ENCODE results near the gene CCDC187. TPM values are rescaled to one million over a fixed set of nuclear protein-coding genes. Genes with fewer than 3 reads are reported as not detected.

CCDC187 gene
- polyA plus RNA-seq, 3 donors = not detected

DNA sequence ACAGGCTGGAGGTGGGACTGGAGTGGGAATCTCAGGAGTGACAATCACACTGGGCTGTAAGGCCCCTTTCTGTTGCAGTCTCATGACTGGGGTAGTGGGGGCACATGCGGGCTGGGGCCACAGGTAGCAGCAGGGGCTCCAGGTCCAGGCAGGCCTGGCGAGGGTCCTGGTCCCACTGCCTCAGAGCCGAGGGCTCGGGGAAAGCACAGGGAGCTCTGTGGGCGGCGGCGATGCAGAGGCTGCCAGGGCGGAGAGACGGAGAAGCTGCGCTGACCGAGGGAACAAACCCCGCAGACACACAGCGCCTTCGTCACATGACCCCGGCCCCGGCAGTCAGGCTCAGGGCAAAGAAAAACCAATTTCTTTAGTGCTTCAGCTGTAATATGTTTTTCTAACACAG, 93.6 kb downstream of the CCDC187 start:
- Histone ChIP-seq H3K36me3 (replicated peaks in 1 of 2; ENCODE audit: control insufficient read depth in 1 of 2, insufficient read depth in 2 of 2, low read length in 2 of 2) (peaks cover 19 to 38% of the 10 kb centered on the region in 2 donors), H4K20me1 (ENCODE audit: insufficient read depth, low read length) (no peaks in the 10 kb centered on the region)
- H3K27ac Mint-ChIP-seq = no peak overlapping the region

DNA sequence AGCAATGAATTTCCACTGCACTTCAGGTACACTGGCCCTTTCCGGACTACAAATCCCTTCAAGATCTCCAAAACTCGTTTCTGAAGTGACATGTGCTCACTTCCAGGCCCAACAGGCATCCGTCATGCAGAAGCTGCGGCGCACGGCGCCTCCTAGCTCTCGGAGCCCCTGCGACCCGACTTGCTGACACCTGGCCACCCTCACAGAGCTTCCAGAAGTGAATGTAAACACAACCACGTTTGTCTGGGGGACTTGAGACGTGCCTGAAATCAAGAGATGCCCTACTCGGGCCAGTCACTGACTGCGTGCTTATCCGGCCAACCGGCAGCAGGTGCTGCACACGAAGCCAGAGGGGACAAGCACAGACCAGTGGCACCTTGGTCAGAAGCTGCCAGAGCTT, 94.1 kb downstream of the CCDC187 start:
- Histone ChIP-seq H3K27ac (ENCODE audit: low read depth in 1 of 2, low read length in 2 of 2) (no peak overlapping the region), H4K20me1 (ENCODE audit: insufficient read depth, low read length) (no peaks in the 10 kb centered on the region), H3K79me2 (ENCODE audit: insufficient read depth, low read length) (no peaks in the 10 kb centered on the region), H3K36me3 (replicated peaks in 1 of 2; ENCODE audit: control insufficient read depth in 1 of 2, insufficient read depth in 2 of 2, low read length in 2 of 2) (peaks cover 15 to 33% of the 10 kb centered on the region in 2 donors), H3K9me3 (replicated peaks in 1 of 2; ENCODE audit: control insufficient read depth in 1 of 2, insufficient read depth in 1 of 2, low read length in 2 of 2) (peaks cover 0 to 10% of the 10 kb centered on the region in 2 donors), H2AFZ (ENCODE audit: insufficient read depth, low read depth, low read length, poor library complexity, severe bottlenecking) (no peak overlapping the region), H3K4me3 (replicated peaks in 1 of 3; ENCODE audit: low read depth in 2 of 3, low read length in 3 of 3) (no peak overlapping the region), H3K4me1 (ENCODE audit: control insufficient read depth in 1 of 2, insufficient read depth in 2 of 2, low read length in 2 of 2) (no peaks in the 10 kb centered on the region), H3K27me3 (ENCODE audit: control insufficient read depth in 2 of 2, insufficient read depth in 2 of 2, low read length in 2 of 2) (peaks cover under 1 to 7% of the 10 kb centered on the region in 2 donors), H3K4me2 (replicated peaks; ENCODE audit: extremely low read depth, low read length, poor library complexity, severe bottlenecking) (no peak overlapping the region), H3K9ac (ENCODE audit: insufficient read depth, low read length, poor library complexity, severe bottlenecking) (no peak overlapping the region)
- Mint-ChIP-seq H3K36me3 (peaks cover 47 to 48% of the 10 kb centered on the region in 2 donors), H3K9me3 (peaks cover 0 to 10% (median 3%) of the 10 kb centered on the region in 7 donors), H3K4me1 (peaks cover 6% of the 10 kb centered on the region), H3K27ac (no peak overlapping the region), H3K27me3 (ENCODE audit: low read depth in 3 of 3) (peaks cover 5 to 16% (median 6%) of the 10 kb centered on the region in 3 donors), H3K4me3 (no peak overlapping the region)
- WGBS (ENCODE audit: insufficient coverage) = 93% methylated on average over 17 of the region's 17 CpGs
- no peak for TF ChIP-seq CTCF (IDR thresholded peaks at IDR 0.05)
- intact Hi-C loops (cut with micrococcal nuclease) = no loop called here
- DNase-seq = no peak

More for the DNA sequence above, 93.6 kb downstream of the CCDC187 start:
- Histone ChIP-seq H3K4me1 (ENCODE audit: control insufficient read depth in 1 of 2, insufficient read depth in 2 of 2, low read length in 2 of 2) (no peaks in the 10 kb centered on the region), H2AFZ (ENCODE audit: insufficient read depth, low read depth, low read length, poor library complexity, severe bottlenecking) (no peak overlapping the region), H3K27ac (ENCODE audit: low read depth in 1 of 2, low read length in 2 of 2) (no peak overlapping the region), H3K9me3 (replicated peaks in 1 of 2; ENCODE audit: control insufficient read depth in 1 of 2, insufficient read depth in 1 of 2, low read length in 2 of 2) (peaks cover 0 to 10% of the 10 kb centered on the region in 2 donors), H3K79me2 (ENCODE audit: insufficient read depth, low read length) (no peaks in the 10 kb centered on the region), H3K9ac (ENCODE audit: insufficient read depth, low read length, poor library complexity, severe bottlenecking) (no peak overlapping the region), H3K4me2 (replicated peaks; ENCODE audit: extremely low read depth, low read length, poor library complexity, severe bottlenecking) (no peak overlapping the region), H3K27me3 (ENCODE audit: control insufficient read depth in 2 of 2, insufficient read depth in 2 of 2, low read length in 2 of 2) (peaks cover 0 to 5% of the 10 kb centered on the region in 2 donors), H3K4me3 (replicated peaks in 1 of 3; ENCODE audit: low read depth in 2 of 3, low read length in 3 of 3) (no peak overlapping the region)
- H3K27me3 Mint-ChIP-seq (ENCODE audit: low read depth in 3 of 3) = peaks cover 2 to 12% (median 5%) of the 10 kb centered on the region in 3 donors
- intact Hi-C loops (cut with micrococcal nuclease) = no loop called here
- no peak overlapping the region for H3K4me3 Mint-ChIP-seq
- TF ChIP-seq CTCF (IDR thresholded peaks at IDR 0.05) = no peak
- DNase-seq = no peak
- H3K36me3 Mint-ChIP-seq = peaks cover 52 to 53% of the 10 kb centered on the region in 2 donors
- 91% methylated on average over 11 of the region's 16 CpGs for WGBS (ENCODE audit: insufficient coverage)
- peaks cover 0 to 10% (median 3%) of the 10 kb centered on the region in 7 donors for H3K9me3 Mint-ChIP-seq
- peaks cover 6% of the 10 kb centered on the region for H3K4me1 Mint-ChIP-seq
